ENCODE data around the gene FGFRL1.

Gene FGFRL1, protein sequence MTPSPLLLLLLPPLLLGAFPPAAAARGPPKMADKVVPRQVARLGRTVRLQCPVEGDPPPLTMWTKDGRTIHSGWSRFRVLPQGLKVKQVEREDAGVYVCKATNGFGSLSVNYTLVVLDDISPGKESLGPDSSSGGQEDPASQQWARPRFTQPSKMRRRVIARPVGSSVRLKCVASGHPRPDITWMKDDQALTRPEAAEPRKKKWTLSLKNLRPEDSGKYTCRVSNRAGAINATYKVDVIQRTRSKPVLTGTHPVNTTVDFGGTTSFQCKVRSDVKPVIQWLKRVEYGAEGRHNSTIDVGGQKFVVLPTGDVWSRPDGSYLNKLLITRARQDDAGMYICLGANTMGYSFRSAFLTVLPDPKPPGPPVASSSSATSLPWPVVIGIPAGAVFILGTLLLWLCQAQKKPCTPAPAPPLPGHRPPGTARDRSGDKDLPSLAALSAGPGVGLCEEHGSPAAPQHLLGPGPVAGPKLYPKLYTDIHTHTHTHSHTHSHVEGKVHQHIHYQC

DNA sequence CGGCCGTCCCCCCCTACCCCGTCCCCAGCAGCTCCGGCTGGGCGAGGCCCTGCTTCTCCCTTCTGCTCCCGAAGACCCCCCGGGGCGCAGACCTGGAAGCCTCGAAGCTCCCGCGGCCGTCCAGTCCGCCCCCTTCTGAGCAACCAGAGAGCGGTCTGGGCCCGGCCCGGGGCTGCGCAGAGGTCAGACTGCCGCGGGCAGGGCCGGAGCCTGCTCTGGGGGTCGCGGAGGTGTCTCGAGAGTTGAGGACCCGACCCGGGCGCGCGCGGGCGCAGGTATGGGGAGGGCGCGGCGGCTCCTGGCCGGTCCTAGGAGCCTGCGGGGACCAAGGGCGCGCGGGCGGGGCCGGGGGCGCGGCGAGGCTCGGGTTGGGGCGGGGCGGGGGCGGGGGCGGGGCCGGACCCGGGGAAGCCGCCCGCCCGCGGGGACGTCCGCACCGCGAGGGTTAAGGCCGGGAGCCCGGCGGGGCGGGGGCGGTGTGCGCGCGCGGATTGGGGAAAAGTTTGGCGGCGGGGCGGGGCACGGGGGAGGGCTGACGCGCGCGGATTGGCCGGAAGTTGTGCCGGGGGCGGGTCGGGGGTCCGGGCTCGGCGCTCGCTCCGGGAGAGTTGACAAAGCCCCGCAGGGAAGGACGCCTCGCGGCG lies at the start of gene FGFRL1:
TSS of gene FGFRL1 (plus strand) at position 605 of the 644 bp plus-strand sequence. CDS start 860 bp downstream, outside the sequence.
- H3K4me3 Mint-ChIP-seq, result peak within 1 kb of the TSS; percentile 86
- H3K36me3 Mint-ChIP-seq, result no peaks in the 10 kb centered on the region
- H3K27ac Mint-ChIP-seq, result peak within 1 kb of the TSS; percentile 70
- peaks cover 17% of the 10 kb centered on the region for H3K27me3 Mint-ChIP-seq
- H3K9me3 Mint-ChIP-seq (ENCODE audit: low read depth), result no peaks in the 10 kb centered on the region
- peaks cover 14% of the 10 kb centered on the region for H3K4me1 Mint-ChIP-seq (ENCODE audit: low read depth)

DNA sequence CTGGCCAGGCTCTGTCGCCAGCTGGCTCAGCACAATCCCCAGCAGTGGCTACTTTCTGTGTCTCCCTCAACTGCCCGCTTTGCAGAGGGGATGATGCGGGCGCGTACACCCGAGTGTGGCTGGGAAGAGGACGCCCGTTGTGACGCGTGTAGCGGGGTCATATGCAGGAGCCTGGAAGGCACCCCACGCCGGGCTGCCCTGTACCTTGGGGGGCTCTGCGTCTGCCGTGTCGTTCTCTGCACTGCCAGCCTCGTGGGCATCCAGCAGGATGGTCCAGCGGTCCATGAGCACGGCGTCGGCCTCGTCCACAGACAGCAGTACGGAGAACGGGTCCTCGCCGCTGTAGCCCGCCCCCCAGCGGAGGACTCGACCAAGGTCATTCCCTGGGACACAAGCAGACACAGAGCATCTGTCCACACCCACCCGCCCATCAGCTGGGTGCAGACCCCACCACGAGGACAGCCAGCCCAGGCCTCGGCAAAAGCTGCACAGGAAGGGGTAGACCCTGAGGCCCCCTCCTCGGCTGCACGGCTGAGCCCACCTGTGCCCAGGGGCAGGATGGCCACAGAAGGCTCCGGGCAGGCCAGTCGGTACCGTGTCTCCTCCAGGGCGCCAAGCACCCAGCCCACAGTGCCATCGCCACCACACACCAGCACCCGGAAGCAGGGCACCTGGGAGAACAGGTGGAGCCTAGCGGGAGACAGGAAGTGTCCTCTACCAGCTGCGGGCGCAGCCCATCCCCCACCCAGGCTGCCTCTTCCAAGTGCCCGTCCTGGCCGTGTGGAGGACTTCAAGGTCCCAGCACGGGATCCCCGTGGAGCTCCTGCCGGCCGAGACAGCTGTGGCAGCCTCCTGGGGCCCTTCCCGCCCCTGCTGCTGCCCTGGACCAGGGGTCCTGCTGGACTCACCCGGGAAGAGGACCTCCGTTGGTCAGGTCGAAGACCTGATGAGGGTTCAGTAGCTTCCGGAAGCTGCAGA lies 48.9 kb upstream of the FGFRL1 start:
- H3K9me3 Mint-ChIP-seq (ENCODE audit: low read depth), result no peaks in the 10 kb centered on the region
- H3K27ac Mint-ChIP-seq, result no peak overlapping the region
- no peak overlapping the region for H3K4me3 Mint-ChIP-seq
- H3K27me3 Mint-ChIP-seq, result no peaks in the 10 kb centered on the region
- no peaks in the 10 kb centered on the region for H3K36me3 Mint-ChIP-seq
- no peaks in the 10 kb centered on the region for H3K4me1 Mint-ChIP-seq (ENCODE audit: low read depth)

DNA sequence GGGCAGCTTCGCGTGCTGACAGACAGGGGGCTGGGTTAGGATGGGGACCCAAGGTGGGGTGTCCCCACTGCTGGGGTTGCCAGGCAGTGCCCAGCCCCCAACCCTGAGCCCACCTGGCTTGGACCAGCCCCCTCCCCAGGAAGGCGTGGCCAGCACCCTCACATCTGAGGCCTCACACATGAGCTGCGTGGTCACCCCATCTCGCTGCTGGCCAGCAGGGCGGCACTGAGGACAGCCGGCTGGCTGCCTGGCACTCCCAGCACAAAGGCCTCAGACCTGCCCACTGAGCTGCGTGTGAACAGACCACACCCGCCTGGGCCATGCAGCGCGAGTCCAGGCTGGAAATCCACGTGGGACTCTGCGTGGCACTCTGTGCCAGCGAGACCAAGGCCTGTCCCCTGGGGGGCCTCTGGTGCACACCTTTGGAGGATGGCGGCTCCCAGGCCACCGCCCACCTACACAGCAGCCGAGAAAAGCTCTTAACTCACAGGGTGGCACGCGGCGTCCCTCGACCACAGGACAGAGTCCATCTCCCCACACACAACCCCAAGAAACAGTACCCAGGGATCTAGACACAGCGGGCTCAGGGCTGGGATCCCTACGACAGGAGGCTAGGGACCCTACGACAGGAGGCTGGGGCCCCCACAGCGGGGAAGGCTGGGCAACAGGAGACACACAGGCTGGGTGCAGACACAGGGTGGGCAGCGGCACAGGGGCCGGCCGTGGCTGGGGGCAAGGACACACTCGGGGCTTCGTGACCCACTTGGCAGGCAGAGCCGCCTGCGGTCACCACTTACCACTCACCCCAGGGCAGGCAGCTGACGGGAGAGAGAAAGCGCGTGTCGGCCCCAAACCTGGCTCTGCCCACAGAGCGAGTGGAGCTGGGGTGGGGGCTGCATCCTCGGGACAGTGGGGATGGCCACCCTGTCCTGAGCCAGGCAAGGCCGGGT lies 47.9 kb upstream of the FGFRL1 start:
- Mint-ChIP-seq H3K4me3 (no peak overlapping the region), H3K27me3 (no peaks in the 10 kb centered on the region), H3K27ac (no peak overlapping the region), H3K9me3 (ENCODE audit: low read depth) (no peaks in the 10 kb centered on the region), H3K4me1 (ENCODE audit: low read depth) (no peaks in the 10 kb centered on the region), H3K36me3 (no peaks in the 10 kb centered on the region)

DNA sequence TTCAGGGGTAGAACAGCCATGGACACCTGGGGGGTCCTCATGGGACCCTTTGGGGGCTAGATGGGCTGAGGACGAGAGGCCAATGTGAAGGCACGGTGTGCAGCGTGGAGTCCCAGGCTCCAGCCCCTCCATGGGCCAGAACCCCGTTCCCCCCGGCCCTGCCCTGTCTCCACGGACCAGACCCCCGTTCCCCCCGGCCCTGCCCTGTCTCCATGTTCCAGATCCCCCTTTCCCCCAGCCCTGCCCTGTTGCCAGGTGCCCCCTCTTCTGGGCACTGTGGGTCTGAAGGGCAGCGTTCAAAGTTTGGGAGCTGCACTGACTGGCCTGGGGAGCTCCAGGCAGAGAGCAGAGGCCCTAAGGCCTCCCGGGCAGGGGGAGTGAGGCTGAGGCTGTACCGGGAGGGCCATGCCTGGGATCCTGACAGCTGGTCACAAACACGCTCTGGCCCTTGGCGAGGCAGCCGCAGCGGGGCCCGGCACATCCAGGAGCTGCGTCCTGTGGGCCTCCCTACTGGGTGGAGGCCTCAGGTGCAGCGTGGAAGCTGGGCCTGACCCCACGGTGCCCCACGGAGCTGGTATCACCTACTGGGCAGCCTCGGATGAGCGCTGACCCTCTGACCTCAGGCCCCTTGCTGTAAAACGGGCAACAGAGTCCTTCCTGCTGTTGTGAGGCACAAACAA lies 46.9 kb upstream of the FGFRL1 start:
- Mint-ChIP-seq H3K36me3 (no peaks in the 10 kb centered on the region), H3K27ac (no peak overlapping the region), H3K4me1 (ENCODE audit: low read depth) (no peaks in the 10 kb centered on the region), H3K4me3 (no peak overlapping the region), H3K9me3 (ENCODE audit: low read depth) (no peaks in the 10 kb centered on the region), H3K27me3 (no peaks in the 10 kb centered on the region)

DNA sequence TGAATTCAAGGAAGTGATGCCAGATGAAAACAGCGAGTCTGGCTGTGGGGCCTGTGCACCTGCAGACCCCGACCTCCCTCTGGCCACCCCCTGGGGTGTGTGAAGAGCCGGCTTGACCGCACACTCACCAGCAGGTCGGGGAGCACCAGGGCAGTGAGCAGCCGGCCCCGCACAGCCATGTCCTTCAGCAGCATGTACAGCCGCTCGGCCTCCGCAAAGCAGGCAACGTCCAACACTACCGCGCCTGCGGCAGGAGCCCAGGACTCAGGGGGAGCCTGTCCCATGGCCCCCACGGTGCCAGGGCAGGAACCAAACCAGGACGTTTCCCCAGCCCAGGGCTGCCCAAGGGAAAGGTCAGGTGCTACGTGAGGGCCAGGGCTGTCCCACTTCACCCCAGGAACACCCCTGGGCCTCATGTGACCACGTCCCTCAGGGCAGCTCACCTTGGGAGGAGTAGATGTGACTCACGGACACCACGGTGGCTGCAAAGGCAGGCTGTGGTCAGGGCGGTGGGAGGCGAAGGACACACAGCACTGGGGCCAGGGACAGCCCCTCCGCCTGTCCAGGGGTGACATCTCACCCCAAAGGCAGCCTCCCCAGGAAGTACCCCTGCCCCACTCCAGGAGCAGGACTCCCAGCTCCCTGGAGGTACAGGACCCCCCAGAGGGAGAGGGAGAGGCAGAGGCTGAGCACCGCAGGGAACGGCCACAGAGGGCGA lies 46.2 kb upstream of the FGFRL1 start:
- Mint-ChIP-seq H3K36me3 (no peaks in the 10 kb centered on the region), H3K27me3 (no peaks in the 10 kb centered on the region), H3K27ac (no peak overlapping the region), H3K9me3 (ENCODE audit: low read depth) (no peaks in the 10 kb centered on the region), H3K4me1 (ENCODE audit: low read depth) (no peaks in the 10 kb centered on the region), H3K4me3 (no peak overlapping the region)

DNA sequence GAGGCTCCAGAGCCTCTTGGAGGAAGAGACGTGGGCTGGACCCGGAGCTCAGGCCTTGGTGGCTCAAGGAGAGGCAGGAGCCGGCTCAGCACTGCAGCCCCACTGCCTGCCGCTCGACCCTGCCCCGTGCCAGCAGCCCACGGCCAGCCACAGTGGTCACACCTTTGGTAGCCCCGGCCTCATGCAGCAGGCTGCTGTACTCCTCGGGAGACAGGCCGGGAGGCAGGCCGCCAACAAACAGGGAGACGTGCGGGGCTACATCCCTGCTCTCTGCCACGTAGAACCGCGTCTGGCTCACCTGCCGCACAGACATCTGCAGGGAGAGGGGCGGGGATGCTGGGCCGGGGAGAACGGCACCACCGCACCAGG lies 45.7 kb upstream of the FGFRL1 start:
- Mint-ChIP-seq H3K4me3 (no peak overlapping the region), H3K36me3 (no peaks in the 10 kb centered on the region), H3K27me3 (no peaks in the 10 kb centered on the region), H3K27ac (no peak overlapping the region), H3K9me3 (ENCODE audit: low read depth) (no peaks in the 10 kb centered on the region), H3K4me1 (ENCODE audit: low read depth) (peaks cover 5% of the 10 kb centered on the region)

DNA sequence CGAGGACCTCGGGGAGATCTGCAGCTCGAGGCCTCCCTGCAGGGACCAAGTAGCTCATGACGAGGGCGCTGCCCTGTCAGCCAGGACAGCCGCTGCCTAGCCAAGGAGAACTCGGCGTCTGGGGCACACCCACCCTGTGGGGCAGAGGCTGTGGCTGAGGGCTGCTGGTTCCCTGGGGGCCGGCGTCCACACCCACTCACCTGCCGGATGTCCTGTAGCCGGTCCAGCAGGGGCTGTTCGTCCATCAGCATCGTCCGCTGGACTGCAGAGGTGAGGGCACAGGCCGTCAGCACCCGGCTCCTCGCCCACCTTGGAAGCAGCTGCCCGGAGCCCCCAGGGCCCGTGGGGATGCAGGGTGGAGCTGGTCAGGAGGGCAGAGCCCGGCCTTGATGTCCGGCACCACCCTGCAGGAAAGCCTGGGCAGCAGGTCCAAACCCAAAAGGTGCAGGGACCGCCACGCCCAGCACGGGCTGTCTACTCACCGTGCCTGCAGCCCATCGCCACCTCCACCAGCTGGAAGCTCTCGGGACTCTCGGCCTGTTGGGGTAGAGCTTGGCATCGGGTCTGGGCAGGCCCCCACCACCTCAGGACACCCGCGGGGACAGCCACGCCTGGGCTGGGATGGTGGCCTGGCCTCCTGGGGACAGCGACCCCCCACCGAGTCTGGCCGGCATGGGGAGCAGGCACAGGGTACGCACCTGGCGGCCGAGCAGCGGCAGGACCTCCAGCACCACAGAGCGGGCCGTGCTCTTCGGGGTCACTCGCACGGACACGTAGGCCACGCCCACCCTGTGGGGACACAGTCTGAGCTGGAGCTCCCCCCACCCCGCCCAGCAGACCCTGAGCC lies 44.9 kb upstream of the FGFRL1 start:
- no peaks in the 10 kb centered on the region for H3K27me3 Mint-ChIP-seq
- H3K4me3 Mint-ChIP-seq, result no peak overlapping the region
- H3K27ac Mint-ChIP-seq, result no peak overlapping the region
- H3K9me3 Mint-ChIP-seq (ENCODE audit: low read depth), result no peaks in the 10 kb centered on the region
- H3K4me1 Mint-ChIP-seq (ENCODE audit: low read depth), result peaks cover 11% of the 10 kb centered on the region
- H3K36me3 Mint-ChIP-seq, result no peaks in the 10 kb centered on the region

DNA sequence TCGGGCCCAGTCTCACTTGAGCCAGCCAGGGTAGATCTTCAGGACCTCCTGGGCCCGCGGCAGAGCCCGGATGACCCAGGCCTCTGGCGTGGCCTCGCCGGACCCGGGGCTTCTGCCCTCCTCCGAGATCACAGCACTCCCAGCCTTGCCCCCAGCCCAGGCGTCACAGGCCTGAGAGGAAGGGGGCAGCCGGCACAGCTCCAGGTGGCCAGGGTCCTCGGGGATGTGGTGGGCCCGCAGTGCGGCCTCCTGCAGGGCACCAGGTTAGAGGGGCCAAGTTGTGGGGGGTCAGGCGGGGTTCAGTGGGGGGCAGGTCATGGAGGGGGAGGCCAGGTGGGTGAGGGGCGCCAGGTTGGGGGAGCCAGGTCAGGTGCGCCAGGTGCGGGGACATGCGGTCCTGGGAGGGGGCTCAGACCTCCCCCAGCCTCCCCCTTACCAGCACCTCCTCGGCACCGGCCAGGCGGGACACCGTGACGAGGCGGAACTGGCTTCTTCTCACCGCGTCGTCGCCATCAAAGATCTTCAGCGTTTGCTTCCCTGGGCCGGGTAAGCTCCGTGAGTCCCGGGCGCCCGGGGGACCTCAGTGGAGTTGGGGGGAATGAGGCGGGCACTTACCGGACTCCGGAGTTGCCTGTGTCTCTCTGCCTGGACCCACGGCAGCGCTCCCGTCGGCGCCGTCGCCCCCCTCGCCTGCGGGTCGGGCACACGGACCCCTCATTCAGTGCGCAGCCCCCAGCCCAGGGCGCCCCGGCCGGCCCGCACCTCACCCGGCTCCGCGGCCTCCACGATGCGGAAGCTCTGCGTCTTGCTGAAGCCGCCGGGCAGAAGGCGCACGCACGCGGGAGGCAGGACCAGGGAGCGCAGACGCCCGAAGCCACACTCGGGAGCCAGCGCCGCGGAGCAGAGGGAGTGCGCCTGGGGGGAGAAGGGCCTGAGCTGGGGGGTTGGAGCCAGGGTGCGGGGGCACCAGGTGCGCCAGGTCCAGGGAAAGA lies 44.0 kb upstream of the FGFRL1 start:
- Mint-ChIP-seq H3K4me3 (no peak overlapping the region), H3K4me1 (ENCODE audit: low read depth) (peaks cover 11% of the 10 kb centered on the region), H3K9me3 (ENCODE audit: low read depth) (no peaks in the 10 kb centered on the region), H3K27me3 (no peaks in the 10 kb centered on the region), H3K36me3 (no peaks in the 10 kb centered on the region), H3K27ac (no peak overlapping the region)

DNA sequence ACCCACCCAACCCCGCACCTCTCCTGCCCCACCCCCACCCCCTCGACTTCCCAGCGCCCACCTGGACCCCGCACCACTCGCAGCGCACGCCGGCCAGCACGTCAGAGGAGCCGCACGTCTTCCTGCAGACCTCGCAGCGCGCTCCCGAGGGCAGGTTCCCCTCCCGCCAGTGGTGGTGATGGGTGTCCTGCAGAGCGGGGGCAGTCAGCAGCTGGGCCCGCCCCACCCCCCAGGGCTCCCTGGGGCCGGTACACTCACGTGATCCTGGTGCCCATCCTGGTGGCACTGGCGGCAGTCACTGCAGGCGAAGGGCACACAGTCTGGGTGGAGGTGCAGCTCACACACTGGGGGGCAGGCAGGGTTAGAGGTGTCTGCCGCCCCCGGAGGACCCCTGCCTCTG lies 43.2 kb upstream of the FGFRL1 start:
- no peak overlapping the region for H3K4me3 Mint-ChIP-seq
- no peak overlapping the region for H3K27ac Mint-ChIP-seq
- H3K27me3 Mint-ChIP-seq, result no peaks in the 10 kb centered on the region
- peaks cover 11% of the 10 kb centered on the region for H3K4me1 Mint-ChIP-seq (ENCODE audit: low read depth)
- no peaks in the 10 kb centered on the region for H3K9me3 Mint-ChIP-seq (ENCODE audit: low read depth)
- no peaks in the 10 kb centered on the region for H3K36me3 Mint-ChIP-seq

DNA sequence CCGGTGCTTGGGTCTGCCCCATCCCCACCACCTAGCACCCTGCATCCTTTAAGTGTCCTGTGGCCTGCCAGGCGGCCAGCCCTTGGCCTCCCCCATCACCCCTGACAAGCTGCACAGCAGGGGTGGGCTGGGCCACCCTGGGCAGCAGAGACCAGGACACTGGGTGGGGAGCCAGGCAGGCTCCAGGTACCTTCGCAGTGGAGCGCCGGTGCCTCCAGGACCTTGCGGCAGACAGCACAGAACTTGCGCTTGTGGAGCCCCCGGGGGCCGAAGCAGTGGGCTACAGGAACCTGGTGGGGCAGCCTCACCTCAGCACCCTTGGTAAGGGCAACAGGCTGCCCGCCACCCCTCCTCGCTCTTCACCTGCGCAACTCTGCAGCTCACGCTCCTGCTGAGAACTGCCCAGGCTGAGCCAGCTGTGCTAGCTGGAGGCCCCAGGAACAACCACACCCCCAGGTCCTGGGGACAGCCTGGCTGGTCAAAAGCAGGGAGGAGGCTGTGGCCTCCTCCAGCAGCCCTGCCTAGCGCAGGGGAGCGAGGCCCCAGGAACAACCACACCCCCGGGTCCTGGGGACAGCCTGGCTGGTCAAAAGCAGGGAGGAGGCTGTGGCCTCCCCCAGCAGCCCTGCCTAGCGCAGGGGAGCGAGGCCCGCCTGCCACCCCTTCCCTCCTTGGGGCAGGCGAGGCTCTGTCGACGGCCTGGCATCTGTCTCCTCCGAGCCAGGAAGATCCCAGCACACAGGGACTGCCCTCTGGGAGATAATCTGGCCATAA lies 42.6 kb upstream of the FGFRL1 start:
- Mint-ChIP-seq H3K36me3 (no peaks in the 10 kb centered on the region), H3K9me3 (ENCODE audit: low read depth) (no peaks in the 10 kb centered on the region), H3K4me3 (no peak overlapping the region), H3K27ac (no peak overlapping the region), H3K4me1 (ENCODE audit: low read depth) (peaks cover 11% of the 10 kb centered on the region), H3K27me3 (no peaks in the 10 kb centered on the region)
